ENCODE measurements around the gene GIGYF2. TPM values are rescaled to one million over a fixed set of nuclear protein-coding genes. Genes with fewer than 3 reads are reported as not detected.

The GIGYF2 gene
- total and polyA plus RNA-seq, 2 of the 13 experiments (the other 11 are each of a cell fraction or from before 2014, with no cell fraction given): 44.9 to 73.5 TPM

DNA sequence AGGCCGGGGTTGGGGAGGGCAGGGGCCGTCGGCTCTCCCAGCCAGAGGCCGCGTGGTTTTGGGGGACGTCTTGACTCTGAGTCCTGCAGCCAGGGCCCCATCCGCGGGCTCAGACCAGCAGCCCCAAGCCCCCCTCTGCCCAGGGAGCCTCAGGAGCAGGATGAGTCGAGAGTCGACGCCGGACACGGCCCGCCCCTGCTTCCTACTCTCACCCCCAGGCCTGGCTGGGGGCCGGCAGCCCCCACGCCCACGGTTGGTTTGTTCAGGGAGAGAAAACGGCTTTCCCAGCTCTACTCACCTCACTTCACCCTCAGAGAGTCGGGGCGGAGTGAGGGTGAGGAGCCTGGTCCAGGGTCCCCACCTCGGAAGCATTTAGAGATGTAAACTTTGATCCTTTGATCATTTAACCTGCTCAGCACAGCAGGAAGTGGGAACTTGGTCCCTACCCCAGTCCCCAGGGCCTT, 179.9 kb downstream of the GIGYF2 start (continued):
- TF ChIP-seq, protein P1, sequence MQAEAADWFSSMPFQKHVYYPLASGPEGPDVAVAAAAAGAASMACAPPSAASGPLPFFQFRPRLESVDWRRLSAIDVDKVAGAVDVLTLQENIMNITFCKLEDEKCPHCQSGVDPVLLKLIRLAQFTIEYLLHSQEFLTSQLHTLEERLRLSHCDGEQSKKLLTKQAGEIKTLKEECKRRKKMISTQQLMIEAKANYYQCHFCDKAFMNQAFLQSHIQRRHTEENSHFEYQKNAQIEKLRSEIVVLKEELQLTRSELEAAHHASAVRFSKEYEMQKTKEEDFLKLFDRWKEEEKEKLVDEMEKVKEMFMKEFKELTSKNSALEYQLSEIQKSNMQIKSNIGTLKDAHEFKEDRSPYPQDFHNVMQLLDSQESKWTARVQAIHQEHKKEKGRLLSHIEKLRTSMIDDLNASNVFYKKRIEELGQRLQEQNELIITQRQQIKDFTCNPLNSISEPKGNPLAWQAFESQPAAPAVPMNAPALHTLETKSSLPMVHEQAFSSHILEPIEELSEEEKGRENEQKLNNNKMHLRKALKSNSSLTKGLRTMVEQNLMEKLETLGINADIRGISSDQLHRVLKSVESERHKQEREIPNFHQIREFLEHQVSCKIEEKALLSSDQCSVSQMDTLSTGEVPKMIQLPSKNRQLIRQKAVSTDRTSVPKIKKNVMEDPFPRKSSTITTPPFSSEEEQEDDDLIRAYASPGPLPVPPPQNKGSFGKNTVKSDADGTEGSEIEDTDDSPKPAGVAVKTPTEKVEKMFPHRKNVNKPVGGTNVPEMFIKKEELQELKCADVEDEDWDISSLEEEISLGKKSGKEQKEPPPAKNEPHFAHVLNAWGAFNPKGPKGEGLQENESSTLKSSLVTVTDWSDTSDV (CRISPR knock-in tag; IDR thresholded peaks at IDR 0.05): peak; percentile 78; the same call in 1 of the 2 replicates
- TF ChIP-seq ZNF567 (CRISPR knock-in tag; IDR thresholded peaks at IDR 0.05; ENCODE audit: borderline replicate concordance) (no peak), ZNF460 (CRISPR knock-in tag; IDR thresholded peaks at IDR 0.05; ENCODE audit: borderline replicate concordance) (no peak), ZNF644 (CRISPR knock-in tag; IDR thresholded peaks at IDR 0.05; ENCODE audit: low read depth) (no peak), MED8 (CRISPR knock-in tag; IDR thresholded peaks at IDR 0.05; ENCODE audit: insufficient replicate concordance) (peak; percentile 47), ZGPAT (CRISPR knock-in tag; IDR thresholded peaks at IDR 0.05) (no peak; the same call in 1 of the 2 replicates), HOXA3 (CRISPR knock-in tag; IDR thresholded peaks at IDR 0.05) (no peak; the same call in 1 of the 2 replicates), ZNF317 (CRISPR knock-in tag; IDR thresholded peaks at IDR 0.05) (peak; percentile 60; the same call in 1 of the 2 replicates), SMAD9 (CRISPR knock-in tag; IDR thresholded peaks at IDR 0.05) (no peak), TEAD2 (CRISPR knock-in tag; IDR thresholded peaks at IDR 0.05) (no peak), ZNF879 (CRISPR knock-in tag; IDR thresholded peaks at IDR 0.05) (0 out of 2 replicates have a peak, but pooled peaks have one; percentile 25), ARID4A (CRISPR knock-in tag; IDR thresholded peaks at IDR 0.05; ENCODE audit: borderline replicate concordance) (no peak), HOXA7 (CRISPR knock-in tag; IDR thresholded peaks at IDR 0.05) (no peak), ZBTB38 (CRISPR knock-in tag; IDR thresholded peaks at IDR 0.05) (no peak), NFE2 (CRISPR knock-in tag; IDR thresholded peaks at IDR 0.05) (no peak)
- TF ChIP-seq, protein P2, sequence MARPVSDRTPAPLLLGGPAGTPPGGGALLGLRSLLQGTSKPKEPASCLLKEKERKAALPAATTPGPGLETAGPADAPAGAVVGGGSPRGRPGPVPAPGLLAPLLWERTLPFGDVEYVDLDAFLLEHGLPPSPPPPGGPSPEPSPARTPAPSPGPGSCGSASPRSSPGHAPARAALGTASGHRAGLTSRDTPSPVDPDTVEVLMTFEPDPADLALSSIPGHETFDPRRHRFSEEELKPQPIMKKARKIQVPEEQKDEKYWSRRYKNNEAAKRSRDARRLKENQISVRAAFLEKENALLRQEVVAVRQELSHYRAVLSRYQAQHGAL (CRISPR knock-in tag; IDR thresholded peaks at IDR 0.05; ENCODE audit: not compliant biosample characterization): no peak
- TF ChIP-seq, protein P3, sequence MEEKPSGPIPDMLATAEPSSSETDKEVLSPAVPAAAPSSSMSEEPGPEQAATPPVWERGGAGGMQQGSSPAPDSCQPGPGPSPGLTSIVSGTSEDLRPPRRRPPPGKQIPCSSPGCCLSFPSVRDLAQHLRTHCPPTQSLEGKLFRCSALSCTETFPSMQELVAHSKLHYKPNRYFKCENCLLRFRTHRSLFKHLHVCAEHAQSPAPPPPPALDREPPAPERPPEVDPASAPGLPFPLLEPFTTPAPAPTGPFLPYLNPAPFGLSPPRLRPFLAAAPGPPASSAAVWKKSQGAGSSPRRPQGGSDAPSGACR (CRISPR knock-in tag; IDR thresholded peaks at IDR 0.05): no peak
